HG02623 (cell line): Measurements from ENCODE around the gene FBH1.
A peak's percentile ranks its signal among the peaks of the same experiment; 100 is the strongest.
"Not testable (repeated sequence)": the region's sequence is repeated elsewhere in the genome, so short reads cannot be mapped to it uniquely, and the experiment has no call there.

Experiments
- ATAC-seq: cut with Tn5 transposase; IDR thresholded peaks from one replicate; pipeline ENCODE4 v1.9.1; 2021; ENCODE audit warnings: moderate library complexity; ENCODE audit not compliant: unreplicated experiment

FBH1 gene

DNA sequence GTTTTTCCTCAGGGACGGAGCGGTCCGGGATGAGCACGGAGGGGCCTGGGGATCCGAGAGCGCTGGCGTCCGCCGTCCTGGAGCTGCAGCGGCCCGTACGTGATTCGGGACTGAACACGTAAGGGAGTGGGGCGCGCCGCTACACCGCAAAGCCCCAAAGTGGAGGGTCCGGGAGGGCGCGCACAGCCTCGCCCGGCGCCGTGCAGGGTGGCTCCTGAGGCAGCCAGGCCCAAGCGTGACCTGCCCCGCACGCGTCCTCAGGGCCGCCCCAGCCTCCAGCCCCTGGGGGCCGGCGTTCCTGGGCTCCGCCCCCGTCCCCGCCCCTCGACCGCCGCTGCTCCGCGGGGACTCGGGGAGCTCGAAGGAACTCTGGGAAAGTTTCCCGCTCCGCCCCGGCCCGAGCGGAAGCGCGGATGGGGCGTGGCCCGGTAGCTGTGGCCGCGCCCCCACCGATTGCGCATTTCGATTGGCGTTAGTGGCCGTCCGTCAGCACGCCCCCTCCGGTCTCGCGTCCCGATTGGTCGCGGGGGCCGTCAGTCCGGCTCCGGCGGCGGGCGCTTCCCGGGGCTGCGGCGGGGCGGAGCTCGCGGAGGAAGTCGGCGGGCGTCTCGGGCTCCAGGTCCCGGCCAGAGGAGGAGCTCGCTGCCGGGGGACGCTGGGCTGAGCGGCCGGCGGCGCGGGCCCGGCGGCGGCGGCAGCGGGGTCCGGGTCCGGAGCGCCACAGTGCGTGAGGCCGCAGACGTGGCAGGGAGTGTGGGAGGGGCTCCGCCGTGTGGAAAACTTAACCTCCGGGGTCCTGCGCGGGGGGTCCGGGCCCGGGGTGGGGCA is at the start of gene FBH1, which contains the start of gene ANKRD16:
Gene FBH1, plus strand, starts transcription at position 620 of the 828 bp plus-strand sequence. Its CDS starts 103 bp downstream, at position 723.
Gene ANKRD16, minus strand, starts transcription at position 270 of the 828 bp plus-strand sequence. CDS start 539 bp downstream, outside the sequence.
- peak; percentile 80 for ATAC-seq

DNA sequence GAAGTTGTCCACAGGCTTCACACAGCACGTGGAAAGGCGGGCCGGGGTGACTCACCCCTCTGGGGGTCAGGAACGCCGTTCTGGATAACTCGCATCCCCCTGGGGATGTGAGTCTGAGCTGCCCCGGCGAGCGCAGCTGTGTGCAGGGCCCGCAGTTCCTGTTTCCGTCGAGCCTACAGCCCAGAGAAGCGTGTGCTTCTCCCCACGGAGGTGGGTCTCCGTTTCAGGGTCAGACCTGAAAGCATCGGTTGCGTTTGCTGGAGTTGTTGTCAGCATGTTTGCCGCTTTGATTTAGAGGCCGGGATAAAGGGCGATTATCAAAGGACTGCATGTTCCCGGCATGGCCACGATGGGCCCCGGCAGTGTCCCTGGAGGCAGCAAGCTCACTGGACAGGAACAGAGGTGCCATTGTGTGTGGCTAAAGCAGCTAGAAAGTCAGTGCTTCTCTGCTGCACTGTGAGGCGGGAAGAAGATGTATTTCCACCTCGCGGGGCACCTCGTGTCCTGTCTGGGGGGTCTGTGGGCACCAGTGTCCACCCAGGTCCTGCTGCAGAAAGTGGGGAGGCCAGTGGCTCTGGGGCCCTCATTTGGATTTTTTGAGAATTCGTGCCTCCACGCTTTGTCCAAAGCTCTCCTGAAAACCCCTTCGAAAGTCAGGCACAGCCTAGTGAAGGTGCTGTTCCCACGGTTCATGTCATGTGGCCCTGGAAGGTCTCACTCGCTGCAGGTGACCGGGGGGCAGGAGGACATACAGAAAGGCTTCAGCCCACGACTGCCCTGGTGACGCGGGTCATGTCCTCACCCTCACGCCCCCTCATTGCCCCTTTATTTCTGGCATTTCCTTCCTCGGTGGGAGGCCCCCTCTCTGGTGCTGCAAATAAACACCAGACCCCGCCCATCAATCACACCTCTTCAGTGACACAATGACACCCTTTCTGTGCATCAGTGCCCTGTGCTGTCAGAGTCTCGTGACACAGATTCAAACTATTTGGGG is 49.4 kb upstream of the FBH1 start:
- ATAC-seq = peak; percentile 66

DNA sequence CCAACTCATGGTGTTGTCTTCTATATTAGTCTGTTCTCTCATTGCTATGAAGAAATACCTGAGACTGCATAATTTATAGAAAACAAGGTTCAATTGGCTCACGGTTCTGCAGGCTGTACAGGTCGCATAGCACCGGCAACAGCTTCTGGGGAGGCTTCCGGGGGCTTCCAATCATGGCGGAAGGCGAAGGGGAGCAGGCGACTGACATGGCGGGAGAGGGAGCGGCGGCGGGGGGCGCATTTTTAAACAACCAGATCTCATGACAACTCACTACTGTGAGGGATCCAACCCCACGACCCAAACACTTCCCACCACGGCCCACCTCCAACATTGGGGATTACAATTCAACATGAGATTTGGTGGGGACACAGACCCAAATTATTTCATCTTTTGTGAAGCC is 48.1 kb upstream of the FBH1 start:
- no peak for ATAC-seq

GRCh38 chr10:5843686-5844344 is 46.2 kb upstream of the FBH1 start:
- ATAC-seq = no peak

GRCh38 chr10:5844345-5845055 is 45.5 kb upstream of the FBH1 start:
- no peak for ATAC-seq

- ATAC-seq = not testable (repeated sequence)
Measured at GRCh38 chr10:5846667-5847066, 43.4 kb upstream of the FBH1 start.

DNA sequence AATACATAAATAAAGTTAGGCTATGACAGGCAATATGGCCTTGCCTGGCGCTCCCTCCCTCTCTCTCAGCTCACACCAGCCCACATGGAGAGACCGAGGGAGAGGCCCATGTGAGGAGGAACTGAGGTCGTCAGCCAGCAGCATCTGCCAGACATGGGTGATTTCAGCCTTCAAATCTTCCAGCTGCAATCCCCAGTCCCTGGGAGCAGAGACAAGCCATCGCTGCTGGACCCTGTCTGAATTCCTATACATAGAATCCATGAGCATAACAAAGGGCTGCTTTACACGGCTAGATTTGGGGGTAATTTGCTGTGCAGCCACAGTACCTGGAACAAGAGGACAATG is 35.9 kb upstream of the FBH1 start:
- ATAC-seq = no peak

- ATAC-seq = no peak
Measured at GRCh38 chr10:5855979-5856700, 33.9 kb upstream of the FBH1 start.

DNA sequence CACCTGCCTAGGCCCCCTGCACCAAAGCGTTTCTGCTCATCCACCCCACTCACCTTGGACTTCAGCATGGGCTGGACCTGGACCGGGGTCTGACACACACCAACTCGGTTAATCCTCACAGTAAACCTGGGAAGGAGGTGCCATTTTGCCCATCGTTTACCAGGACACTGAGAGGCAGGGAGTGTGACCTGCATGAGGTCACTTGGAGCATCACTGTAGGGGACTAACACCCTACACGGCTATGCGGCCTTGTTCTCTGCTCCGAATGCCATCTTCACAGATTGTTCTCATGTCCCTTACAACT is 33.4 kb upstream of the FBH1 start:
- no peak for ATAC-seq

DNA sequence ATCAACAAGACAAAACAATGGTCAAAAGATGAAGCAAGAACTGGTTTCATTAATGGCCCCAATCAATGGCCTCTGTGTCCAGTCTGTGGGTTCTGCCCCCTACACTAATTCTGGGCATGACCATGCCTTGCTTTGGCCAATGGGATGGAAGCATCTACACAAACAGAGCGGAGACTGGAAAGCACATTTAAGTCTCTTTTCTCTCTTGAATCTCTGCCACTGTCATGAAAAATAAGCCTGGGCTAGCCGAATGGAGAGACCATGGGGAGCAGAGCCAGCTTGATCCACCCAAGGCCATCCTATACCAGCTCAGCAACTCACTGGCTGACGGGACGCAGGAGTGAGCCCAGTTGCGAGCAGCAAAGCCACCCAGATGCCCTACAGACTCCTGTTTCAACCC is 31.2 kb upstream of the FBH1 start:
- no peak for ATAC-seq

DNA sequence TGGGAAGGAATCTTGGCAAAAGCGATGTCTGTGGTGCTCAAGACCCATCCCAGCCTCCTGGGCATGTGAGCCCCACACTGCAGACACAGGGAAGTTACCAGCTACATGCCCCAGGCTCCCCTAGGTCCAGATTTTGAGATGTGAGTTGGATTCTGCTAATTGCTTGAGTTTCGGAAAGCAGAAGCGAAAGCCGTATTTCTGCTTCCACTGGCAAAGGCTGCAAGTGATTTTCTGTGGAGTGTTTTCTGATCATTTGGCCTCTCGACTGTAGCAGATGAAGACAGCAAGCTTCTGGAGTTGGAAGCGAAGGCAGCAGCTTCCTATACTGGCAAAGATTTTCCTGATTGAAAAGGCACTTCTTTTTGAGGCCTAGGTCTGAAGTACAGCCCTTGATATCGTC is 30.0 kb upstream of the FBH1 start:
- ATAC-seq = no peak

DNA sequence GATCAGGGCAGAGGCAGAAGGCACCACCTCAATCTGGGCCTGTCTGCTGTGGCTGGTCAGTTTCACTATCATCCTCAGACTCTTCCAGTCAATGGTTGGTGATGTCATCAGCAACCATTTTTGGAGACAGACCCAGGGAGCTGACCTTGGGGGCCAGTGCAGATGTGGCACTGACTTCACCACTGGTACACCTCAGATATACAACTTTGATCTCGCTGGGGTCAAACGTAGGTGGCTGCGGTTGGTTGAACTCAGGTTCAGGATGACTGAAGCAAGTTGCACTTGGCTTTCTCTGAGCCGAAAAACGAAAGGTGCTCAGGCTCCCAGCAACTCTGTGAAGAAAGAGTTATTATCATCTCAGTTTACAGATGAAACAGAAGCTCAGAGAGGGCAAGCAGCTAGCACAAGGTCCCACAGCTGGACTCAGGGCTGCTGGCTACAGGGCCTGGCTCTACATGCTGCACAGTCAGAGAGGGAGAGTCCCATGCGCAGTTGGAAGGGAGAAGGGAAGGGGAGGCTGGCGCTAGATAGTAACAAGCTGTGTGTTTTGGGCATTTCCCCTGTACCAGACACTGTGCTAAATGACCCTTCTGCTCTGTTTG is 27.6 kb upstream of the FBH1 start:
- ATAC-seq = peak; percentile 94

DNA sequence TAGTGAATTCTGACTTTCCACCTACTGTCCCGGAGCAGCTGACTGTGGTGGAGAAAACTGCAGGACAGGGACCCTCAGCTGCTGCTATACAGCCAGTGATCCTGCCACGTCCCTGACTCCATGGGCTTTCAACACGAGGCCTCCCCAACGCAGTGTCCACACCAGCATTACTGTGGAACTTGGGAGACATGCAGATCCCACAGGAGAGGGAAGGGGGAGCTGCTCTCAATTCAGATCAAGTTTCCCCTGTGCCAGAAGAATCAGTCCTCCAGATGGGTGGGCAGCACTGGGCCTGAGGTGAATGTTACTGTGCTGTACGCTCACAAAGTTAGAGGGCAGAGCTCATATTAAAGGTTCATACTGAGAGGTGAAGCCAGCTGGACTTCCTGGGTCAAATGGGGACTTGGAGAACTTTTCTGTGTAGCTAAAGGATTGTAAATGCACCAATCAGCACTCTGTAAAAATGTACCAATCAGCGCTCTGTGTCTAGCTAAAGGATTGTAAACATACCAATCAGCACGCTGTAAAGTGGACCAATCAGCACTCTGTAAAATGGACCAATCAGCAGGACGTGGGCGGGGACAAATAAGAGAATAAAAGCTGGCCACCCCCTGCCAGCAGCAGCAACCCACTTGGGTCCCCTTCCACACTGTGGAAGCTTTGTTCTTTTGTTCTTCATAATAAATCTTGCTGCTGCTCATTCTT is 26.9 kb upstream of the FBH1 start:
- ATAC-seq = not testable (repeated sequence)

- not testable (repeated sequence) for ATAC-seq
Measured at GRCh38 chr10:5866451-5867081, 23.5 kb upstream of the FBH1 start.

DNA sequence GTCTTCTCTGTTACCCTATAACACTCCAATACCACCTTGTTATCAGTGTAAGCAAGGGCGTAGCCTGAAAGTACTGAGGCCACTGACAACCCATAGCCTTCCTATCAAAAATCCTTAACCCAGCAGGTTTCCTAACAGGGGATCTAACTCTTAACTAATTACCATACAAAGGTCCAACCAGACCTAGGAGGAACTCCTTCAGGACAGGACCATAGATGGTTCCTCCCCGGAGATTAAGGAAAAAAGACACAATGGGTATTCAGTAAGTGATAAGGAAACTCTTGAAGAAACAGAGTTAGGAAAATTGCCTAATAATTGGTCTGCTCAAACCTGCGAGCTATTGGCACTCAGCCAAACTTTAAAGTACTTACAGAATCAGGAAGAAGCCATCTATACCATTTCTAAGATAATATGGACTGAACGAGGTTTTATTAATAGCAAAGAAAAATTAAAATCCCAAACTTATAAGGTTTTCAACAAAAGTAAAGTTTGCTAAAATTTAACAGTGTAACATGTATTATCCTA is 22.9 kb upstream of the FBH1 start:
- ATAC-seq = not testable (repeated sequence)

DNA sequence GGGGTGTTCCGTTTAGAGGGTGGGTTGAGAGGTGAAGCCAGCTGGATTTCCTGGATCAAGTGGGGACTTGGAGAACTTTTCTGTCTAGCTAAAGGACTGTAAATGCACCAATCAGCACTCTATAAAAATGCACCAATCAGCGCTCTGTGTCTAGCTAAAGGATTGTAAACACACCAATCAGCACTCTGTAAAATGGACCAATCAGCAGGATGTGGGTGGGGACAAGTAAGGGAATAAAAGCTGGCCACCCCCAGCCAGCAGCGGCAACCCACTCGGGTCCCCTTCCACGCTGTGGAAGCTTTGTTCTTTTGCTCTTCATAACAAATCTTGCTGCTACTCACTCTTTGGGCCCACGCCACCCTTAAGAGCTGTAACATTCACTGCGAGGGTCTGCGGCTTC is 21.7 kb upstream of the FBH1 start:
- not testable (repeated sequence) for ATAC-seq

DNA sequence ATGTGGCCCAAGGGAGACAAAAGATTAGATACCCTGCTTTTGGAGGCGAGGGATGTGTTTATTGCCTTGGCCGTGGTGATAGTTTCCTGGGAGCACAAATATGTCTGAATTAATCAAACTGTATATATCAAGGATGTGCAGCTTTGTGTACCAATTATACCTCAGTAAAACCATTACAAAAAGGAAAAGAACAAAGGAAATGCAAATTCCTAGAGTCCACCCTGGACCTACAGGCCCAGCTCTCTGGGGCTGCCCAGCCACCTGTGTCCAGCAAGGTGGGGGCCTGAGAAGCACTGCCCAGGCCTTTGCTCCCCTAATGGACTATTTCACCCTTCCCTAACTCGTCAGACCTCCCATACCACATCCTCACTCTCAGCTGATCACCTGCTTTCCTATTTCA is 20.9 kb upstream of the FBH1 start:
- no peak for ATAC-seq

- no peak for ATAC-seq
Measured at GRCh38 chr10:5871596-5871995, 18.4 kb upstream of the FBH1 start.
